H9 (cell line): Measurements from ENCODE around the gene PCDHB10. TPM values are rescaled to one million over a fixed set of nuclear protein-coding genes. Genes with fewer than 3 reads are reported as not detected.
"Not testable (repeated sequence)": the region's sequence is repeated elsewhere in the genome, so short reads cannot be mapped to it uniquely, and the experiment has no call there.

Experiments
- DNase-seq: peaks from one replicate; pipeline ENCODE4 v3.0.0-alpha.2; 2017
- H2AFZ ChIP-seq: one replicate; pipeline ENCODE4 v1.6.1; 2013; ENCODE audit warnings: mild to moderate bottlenecking, low read length, control low read depth, moderate library complexity
- H2AK5ac ChIP-seq: 2 replicates; pipeline ENCODE4 v1.6.1; 2013; ENCODE audit warnings: low read length, control low read depth, mixed read lengths; ENCODE audit not compliant: insufficient read length
- H2BK120ac ChIP-seq: one replicate; pipeline ENCODE4 v1.6.1; 2013; ENCODE audit warnings: low read depth, mild to moderate bottlenecking, low read length, control low read depth, inconsistent platforms; ENCODE audit not compliant: poor library complexity, severe bottlenecking
- H2BK12ac ChIP-seq: 2 replicates; pipeline ENCODE4 v1.6.1; 2013; ENCODE audit warnings: low read length, control low read depth, mixed read lengths, low read depth; ENCODE audit not compliant: insufficient read length
- H2BK15ac ChIP-seq: 2 replicates; pipeline ENCODE4 v1.6.1; 2013; ENCODE audit warnings: low read depth, low read length, control low read depth
- H2BK20ac ChIP-seq: one replicate; pipeline ENCODE4 v1.6.1; 2013; ENCODE audit warnings: low read depth, mild to moderate bottlenecking, low read length, control low read depth, inconsistent platforms; ENCODE audit not compliant: poor library complexity, severe bottlenecking
- H2BK5ac ChIP-seq: 2 replicates; pipeline ENCODE4 v1.6.1; 2013; ENCODE audit warnings: low read length, control low read depth, mixed read lengths; ENCODE audit not compliant: insufficient read length
- H3K14ac ChIP-seq: 2 replicates; pipeline ENCODE4 v1.6.1; 2013; ENCODE audit warnings: low read length, control low read depth; ENCODE audit not compliant: insufficient read depth
- H3K18ac ChIP-seq: 2 replicates; pipeline ENCODE4 v1.6.1; 2013; ENCODE audit warnings: low read depth, mild to moderate bottlenecking, mixed read lengths, low read length, control low read depth; ENCODE audit not compliant: insufficient read length
- H3K23ac ChIP-seq: 2 replicates; pipeline ENCODE4 v1.6.1; 2013; ENCODE audit warnings: low read length, control low read depth, mixed read lengths, low read depth; ENCODE audit not compliant: insufficient read length
- H3K23me2 ChIP-seq: 2 replicates; pipeline ENCODE4 v1.6.1; 2013; ENCODE audit warnings: low read depth, mild to moderate bottlenecking, mixed read lengths, low read length, control low read depth; ENCODE audit not compliant: insufficient read length, poor library complexity, severe bottlenecking
- H3K27ac ChIP-seq: 2 replicates; pipeline ENCODE4 v1.5.1; 2013; ENCODE audit warnings: low read length, control low read depth, mixed read lengths, low read depth; ENCODE audit not compliant: insufficient read length
- H3K27me3 ChIP-seq: 2 replicates; pipeline ENCODE4 v1.6.1; 2013; ENCODE audit warnings: low read length, control low read depth, inconsistent platforms; ENCODE audit not compliant: insufficient read depth
- H3K4ac ChIP-seq: 2 replicates; pipeline ENCODE4 v1.6.1; 2013; ENCODE audit warnings: low read depth, mild to moderate bottlenecking, control low read depth, inconsistent platforms, low read length, moderate library complexity
- H3K4me1 ChIP-seq: 2 replicates; pipeline ENCODE4 v1.6.1; 2013; ENCODE audit warnings: low read length, control low read depth, inconsistent platforms; ENCODE audit not compliant: insufficient read depth
- H3K4me2 ChIP-seq: 2 replicates; pipeline ENCODE4 v1.6.1; 2013; ENCODE audit warnings: low read length, control low read depth, mixed read lengths; ENCODE audit not compliant: insufficient read length, insufficient read depth
- H3K56ac ChIP-seq: 2 replicates; pipeline ENCODE4 v1.6.1; 2013; ENCODE audit warnings: low read depth, mild to moderate bottlenecking, mixed read lengths, low read length, control low read depth; ENCODE audit not compliant: insufficient read length
- H3K79me1 ChIP-seq: 2 replicates; pipeline ENCODE4 v1.6.1; 2013; ENCODE audit warnings: low read depth, mild to moderate bottlenecking, moderate library complexity, low read length, control low read depth, inconsistent platforms; ENCODE audit not compliant: insufficient read depth, poor library complexity, severe bottlenecking
- H3K79me2 ChIP-seq: 2 replicates; pipeline ENCODE4 v1.6.1; 2013; ENCODE audit warnings: low read length, control low read depth, inconsistent platforms; ENCODE audit not compliant: insufficient read depth
- H3K9ac ChIP-seq: 2 replicates; pipeline ENCODE4 v1.6.1; 2013; ENCODE audit warnings: low read length, control low read depth, mixed read lengths; ENCODE audit not compliant: insufficient read length; ENCODE audit errors: extremely low read depth
- H3K9me3 ChIP-seq: one replicate; pipeline ENCODE4 v1.6.1; 2013; ENCODE audit warnings: low read depth, low read length, inconsistent platforms; ENCODE audit not compliant: control insufficient read depth
- H3T11ph ChIP-seq: one replicate; pipeline ENCODE4 v1.6.1; 2013; ENCODE audit warnings: mild to moderate bottlenecking, low read length, control low read depth, inconsistent platforms
- H4K20me1 ChIP-seq: one replicate; pipeline ENCODE4 v1.6.1; 2013; ENCODE audit not compliant: control insufficient read depth, insufficient read length, insufficient read depth
- H4K5ac ChIP-seq: 2 replicates; pipeline ENCODE4 v1.6.1; 2013; ENCODE audit warnings: low read depth, mild to moderate bottlenecking, mixed read lengths, low read length, control low read depth; ENCODE audit not compliant: insufficient read length
- H4K8ac ChIP-seq: replicated peaks from 2 replicates; pipeline ENCODE4 v1.6.1; 2013; ENCODE audit warnings: low read length, control low read depth, mixed read lengths, low read depth; ENCODE audit not compliant: insufficient read length
- H4K91ac ChIP-seq: 2 replicates; pipeline ENCODE4 v1.6.1; 2013; ENCODE audit warnings: low read depth, mild to moderate bottlenecking, moderate library complexity, mixed read lengths, low read length, control low read depth; ENCODE audit not compliant: insufficient read length
- H3K27ac Mint-ChIP-seq, 3 experiments: 2 replicates in 2 of 3; 3 replicates in 1 of 3; pipeline ENCODE4 v1.8.0; 2020 to 2021; ENCODE audit warnings: mixed read lengths in 3 of 3, mild to moderate bottlenecking in 1 of 3, moderate library complexity in 1 of 3
- H3K27me3 Mint-ChIP-seq: 2 replicates; pipeline ENCODE4 v1.8.0; 2021; ENCODE audit warnings: low read depth, mild to moderate bottlenecking, moderate library complexity, mixed read lengths
- H3K36me3 Mint-ChIP-seq, 3 experiments: 2 replicates in 2 of 3; 3 replicates in 1 of 3; pipeline ENCODE4 v1.8.0; 2020 to 2021; ENCODE audit warnings: low read depth in 3 of 3, mixed read lengths in 3 of 3; ENCODE audit not compliant: insufficient read depth in 1 of 3
- H3K4me1 Mint-ChIP-seq, 2 experiments: 2 replicates each; pipeline ENCODE4 v1.8.0; 2020; ENCODE audit warnings: mixed read lengths in 2 of 2
- H3K4me3 Mint-ChIP-seq, 2 experiments: 2 replicates in 1 of 2; 3 replicates in 1 of 2; pipeline ENCODE4 v1.8.0; 2020 to 2021; ENCODE audit warnings: mild to moderate bottlenecking in 2 of 2, mixed read lengths in 2 of 2, moderate library complexity in 1 of 2
- H3K9me3 Mint-ChIP-seq, 2 experiments: 2 replicates in 1 of 2; 3 replicates in 1 of 2; pipeline ENCODE4 v1.8.0; 2020; ENCODE audit warnings: mild to moderate bottlenecking in 2 of 2, mixed read lengths in 2 of 2, moderate library complexity in 1 of 2
- WGBS: extraction: QIAGEN DNeasy Blood & Tissue Kit; methylation state at CpG from one replicate; pipeline ENCODE4 v1.1.7; 2013; ENCODE audit warnings: missing lambda C conversion rate, low lambda C conversion rate, mixed read lengths; ENCODE audit not compliant: insufficient read length; ENCODE audit errors: extremely low coverage; 5-methylcytosine and 5-hydroxymethylcytosine counted together
- total RNA-seq: library from RNA; stranded (reverse); gene quantifications from 2 replicates; pipeline ENCODE4 v1.2.1, GENCODE V29; 2021

Gene PCDHB10
- total RNA-seq, 1 experiment from 2014 or later, result 1.6 TPM

- not testable (repeated sequence) for H4K5ac ChIP-seq, DNase-seq, H3K27me3 Mint-ChIP-seq, H4K91ac ChIP-seq, H3K23ac ChIP-seq, H2BK20ac ChIP-seq, H3K27ac Mint-ChIP-seq, H3K4me3 Mint-ChIP-seq, H3K18ac ChIP-seq, H2BK120ac ChIP-seq, H2BK12ac ChIP-seq, H3K27ac ChIP-seq, H3K4me1 ChIP-seq, H2BK5ac ChIP-seq, H3K23me2 ChIP-seq, H4K20me1 ChIP-seq, H3K56ac ChIP-seq, H3T11ph ChIP-seq, H2BK15ac ChIP-seq, H2AFZ ChIP-seq, H3K79me1 ChIP-seq, H3K79me2 ChIP-seq, H3K9me3 ChIP-seq, H3K4ac ChIP-seq, H3K9ac ChIP-seq, H3K14ac ChIP-seq, H3K4me2 ChIP-seq, H4K8ac ChIP-seq, H3K4me1 Mint-ChIP-seq, H3K27me3 ChIP-seq, H2AK5ac ChIP-seq
- H3K9me3 Mint-ChIP-seq, result peaks cover 20 to 26% of the 10 kb centered on the region in 2 experiments
- H3K36me3 Mint-ChIP-seq, result peaks cover 9 to 24% (median 13%) of the 10 kb centered on the region in 3 experiments
- no CpG with 5 or more reads among the region's 32 CpGs for WGBS
These were observed 12.3 kb upstream of the PCDHB10 start for GRCh38 chr5:141179876-141180275.
